Endometrial microvascular endothelial cells (primary cell): ENCODE data around the gene COL23A1. TPM values are rescaled to one million over a fixed set of nuclear protein-coding genes. Genes with fewer than 3 reads are reported as not detected.

Experiments used
- in situ Hi-C: cut with HindIII; loops from 2 replicates; pipeline ENCODE4 v1.10.0; 2017; ENCODE audit warnings: low sequenced_read_pairs, low pct_unique_long_range_greater_than_20kb; ENCODE audit errors: inconsistent ontology term
- total RNA-seq: library from RNA; depleted of rRNA; stranded (reverse); fragments of >200 nt; gene quantifications from one replicate; pipeline ENCODE4 v1.2.3, GENCODE V29; 2015; ENCODE audit errors: inconsistent ontology term

COL23A1 gene
- total RNA-seq, 1 donor from 2014 or later = not detected

DNA sequence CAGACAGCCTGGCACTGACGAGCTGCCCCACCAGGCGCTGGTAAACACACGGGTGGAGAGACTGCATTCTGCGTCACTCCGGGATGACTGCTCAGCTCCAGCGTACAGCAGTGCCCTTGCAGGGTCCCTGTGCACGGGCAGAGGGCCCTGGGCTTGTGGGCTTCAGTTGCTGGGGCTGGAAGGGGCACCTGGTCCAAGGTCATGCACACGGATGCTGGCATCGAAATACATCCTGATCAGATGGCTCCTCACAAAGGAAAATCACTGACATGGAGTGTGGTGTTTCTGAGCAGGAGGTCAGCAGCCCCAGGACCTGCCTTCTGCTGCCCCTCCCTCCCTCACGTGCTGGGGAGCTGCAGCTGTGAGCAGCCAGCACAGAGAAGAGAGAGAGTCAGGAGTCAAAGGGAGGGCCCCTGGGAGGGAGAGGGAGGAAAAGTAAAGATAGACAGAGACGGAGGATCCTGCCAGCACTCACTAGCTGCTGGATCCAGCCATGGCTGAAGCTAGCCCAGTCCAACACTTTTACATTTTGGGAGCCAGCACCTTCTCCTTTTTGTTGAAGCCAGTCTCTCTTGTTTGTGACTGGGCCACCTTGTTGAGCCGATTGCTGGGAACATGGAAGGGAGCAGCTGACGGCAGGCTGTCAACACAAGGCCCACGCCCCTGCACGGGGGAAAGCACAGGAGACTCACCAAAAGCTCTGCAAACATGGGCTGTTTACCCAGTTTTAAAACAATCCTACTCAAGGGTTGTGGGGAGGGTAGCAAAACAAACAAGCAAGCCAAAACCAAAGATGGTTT, 191.1 kb downstream of the COL23A1 start:
- in situ Hi-C loops = no loop called here

DNA sequence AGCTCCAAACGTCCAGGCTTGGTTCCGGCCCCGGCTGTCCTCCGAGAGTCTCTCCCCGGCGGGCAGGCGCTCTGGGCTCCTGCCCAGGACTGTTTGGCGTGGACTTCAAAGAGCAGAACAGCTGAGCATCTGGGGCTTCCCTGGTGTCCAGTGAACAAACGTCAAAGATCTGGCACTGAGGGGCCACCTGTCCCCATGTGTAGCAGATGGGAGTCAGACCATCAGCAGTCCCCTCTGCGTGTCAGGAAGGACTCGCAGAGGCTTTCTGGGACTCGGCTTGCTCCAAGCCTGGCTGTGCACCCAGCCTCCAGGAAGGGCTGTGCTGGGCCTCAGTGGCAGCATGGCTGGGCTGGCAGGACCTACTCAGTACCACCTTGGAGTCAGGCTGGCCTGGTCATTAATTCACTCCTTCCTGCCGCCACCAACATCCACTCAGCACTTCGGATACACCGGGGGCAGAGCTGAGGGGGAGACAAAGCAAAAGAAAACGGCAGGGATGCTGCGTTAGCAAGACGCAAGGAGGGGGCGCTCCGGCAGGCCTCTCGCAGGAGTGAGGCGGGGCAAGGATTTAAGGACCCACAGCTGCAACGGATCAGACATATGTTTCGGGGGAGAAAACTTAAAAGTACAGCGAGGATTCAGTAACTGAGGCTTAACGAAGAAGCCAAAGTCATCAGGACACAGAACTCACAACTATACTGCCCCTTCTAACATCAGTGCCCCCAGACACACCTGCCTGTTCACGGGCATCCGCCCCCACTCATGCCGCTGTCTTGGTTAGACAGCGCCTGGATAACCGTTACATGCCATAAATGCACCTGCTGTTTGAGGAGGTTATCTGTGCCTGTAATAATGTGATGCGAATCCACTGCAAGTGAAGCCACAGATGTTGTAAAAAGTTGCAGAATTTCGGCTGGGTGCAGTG, 193.1 kb downstream of the COL23A1 start:
- in situ Hi-C loops = no loop called here

DNA sequence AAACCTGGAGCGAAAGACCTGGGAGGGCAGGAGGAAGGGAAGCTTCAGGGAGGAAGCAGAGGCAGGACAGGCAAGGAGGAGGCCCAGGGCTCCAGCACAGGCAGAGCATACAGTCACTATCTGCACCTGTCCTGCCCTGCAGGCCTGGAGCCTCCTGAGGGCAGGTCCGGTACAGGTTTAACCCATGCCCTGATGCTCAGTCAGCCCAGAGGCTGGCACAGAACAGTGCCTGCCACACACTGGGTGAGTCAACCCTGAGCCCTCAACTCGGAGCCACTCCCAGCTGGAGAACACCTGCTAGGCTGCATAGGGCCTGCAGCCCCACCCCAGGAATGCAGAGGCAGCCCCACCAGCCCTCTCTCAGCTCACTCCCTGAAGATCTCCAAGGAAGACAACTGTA, 196.1 kb downstream of the COL23A1 start:
- in situ Hi-C loops = no loop called here

DNA sequence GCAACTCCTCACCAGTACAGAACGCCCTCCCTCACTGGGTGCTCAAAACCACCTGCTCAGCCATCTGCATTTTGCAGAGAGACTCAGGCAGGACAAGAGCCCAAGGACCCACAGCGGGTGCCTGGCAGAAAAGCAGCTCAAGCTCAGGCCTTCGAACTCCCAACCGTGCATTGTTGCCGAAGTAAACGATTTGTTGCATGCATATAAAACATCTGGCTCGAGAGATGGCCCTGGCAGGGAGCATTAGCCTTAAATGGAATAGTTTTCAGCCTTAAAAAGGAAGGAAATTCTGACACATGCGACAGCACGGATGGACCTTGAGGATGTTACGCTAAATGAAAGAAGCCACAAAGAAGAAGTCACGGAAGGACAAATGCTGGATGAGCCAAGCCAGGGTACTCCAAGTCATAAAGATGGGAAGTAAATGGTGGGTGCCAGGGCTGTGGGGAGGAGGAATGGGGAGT, 197.2 kb downstream of the COL23A1 start:
- in situ Hi-C loops = no loop called here

DNA sequence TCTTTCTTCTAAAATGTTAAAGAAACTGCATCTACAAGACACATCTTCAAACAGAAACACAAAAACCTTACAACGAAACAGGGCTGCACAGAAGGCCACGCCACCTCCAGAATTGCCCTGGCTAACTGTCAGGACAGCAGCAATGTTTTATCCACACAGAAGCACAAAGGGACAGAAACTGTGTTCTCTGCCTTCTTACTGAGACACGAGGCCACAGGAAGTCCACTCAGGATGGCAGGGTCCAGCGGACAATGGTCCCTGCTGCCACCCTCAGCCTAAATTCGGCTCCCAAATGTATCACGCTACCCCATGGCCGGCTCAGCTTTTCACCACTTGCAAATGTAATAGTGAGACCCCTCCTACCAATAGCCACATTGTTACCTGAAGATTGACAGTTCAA, 197.8 kb downstream of the COL23A1 start:
- in situ Hi-C loops = no loop called here

DNA sequence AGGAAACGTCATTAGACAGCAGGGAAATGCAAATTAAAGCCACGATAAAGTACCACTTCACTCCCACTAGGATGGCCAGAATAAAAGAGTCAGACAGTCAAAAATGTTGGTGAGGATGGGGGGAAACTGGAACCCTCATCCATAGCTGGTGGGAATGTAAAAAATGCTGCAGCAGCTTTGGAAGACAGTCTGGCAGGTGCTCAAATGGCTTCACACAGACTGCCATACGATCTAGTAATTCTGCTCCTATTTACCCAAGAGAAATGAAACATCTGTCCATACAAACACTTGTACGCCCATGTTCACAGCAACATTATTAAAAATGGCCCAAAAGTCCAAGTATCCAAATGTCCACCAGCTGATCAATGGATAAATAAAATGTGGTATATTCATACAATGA, 198.7 kb downstream of the COL23A1 start:
- in situ Hi-C loops = no loop called here

DNA sequence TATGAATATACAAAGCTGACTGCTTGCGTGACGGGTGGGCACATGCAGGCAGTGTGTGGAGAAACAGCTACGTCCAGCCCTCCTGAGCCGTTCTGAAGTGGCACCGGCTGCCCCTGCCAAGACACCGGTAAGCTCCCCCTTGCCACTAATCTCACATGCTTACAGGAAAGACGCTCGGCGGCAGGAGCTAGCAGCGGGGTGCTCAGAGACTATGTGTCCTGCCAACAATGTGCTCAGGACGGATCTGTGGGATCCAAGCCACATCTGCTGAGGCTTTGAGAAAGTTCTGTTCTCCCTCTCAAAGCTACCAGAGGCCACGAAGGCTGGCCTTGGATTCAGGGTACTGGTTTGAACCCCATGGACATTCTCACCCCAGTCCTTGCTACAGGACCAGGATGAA, 200.4 kb downstream of the COL23A1 start:
- in situ Hi-C loops = no loop called here

DNA sequence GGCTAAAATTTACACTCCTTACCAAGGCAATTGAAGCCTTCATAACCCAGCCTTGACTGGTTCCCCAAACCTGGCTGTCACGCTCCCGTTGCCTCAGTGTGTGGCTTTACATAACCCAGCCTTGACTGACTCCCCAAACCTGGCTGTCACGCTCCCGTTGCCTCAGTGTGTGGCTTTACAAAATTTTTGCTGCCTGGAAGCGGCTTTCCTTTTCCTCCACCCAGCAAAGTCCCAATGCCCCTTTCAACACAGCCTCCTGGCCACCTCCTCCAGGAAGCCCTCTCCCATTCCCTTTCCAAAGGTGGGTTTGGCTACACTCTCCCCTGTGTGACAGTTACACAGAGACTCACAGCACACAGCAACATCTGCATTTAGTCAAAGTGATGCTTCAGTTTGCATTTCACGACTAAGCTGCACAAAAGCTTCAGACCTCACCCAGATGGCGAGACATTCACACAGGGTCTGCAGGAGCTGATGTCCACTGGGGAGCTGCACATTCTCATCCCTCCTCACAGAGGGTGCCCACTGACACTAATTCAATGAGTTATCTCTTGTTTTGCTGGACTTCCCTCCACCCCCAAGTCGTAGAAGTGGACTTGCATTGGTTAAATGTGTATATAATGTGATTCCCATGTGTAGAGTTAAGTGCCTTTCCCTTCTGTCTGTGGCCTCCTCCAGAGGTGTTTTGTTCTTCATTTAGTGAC, 201.0 kb downstream of the COL23A1 start:
- in situ Hi-C loops = no loop called here

DNA sequence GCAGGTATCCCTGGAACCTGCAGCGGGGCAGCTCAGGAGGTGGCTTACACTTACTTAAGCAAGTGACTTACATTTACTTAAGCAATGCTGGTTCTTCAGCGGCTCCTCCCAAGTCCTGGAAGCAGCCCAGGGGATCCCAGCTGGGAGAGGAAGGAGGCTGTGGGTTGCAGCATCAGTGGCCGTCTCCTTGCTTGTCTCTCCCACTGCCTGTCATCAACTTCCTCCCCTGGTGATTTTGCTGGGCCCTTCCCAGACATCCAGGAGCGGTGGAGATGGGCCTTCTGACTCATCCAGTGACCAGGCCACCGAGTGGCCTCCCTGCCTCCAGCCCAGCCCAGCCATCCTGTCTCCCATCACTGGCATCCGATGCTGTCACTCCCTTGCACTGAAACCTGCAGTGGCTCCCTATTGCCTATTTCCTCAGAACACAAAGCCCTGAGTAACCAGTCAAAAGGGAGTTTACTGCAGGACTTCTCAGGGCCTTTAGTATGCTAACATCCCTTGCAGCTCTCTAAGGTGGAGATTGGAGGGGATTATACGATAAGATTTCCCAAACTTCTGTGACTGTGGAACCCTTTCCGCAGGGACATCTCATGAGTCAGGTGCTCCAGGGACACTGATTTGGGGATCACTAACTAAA, 201.7 kb downstream of the COL23A1 start:
- in situ Hi-C loops = no loop called here

DNA sequence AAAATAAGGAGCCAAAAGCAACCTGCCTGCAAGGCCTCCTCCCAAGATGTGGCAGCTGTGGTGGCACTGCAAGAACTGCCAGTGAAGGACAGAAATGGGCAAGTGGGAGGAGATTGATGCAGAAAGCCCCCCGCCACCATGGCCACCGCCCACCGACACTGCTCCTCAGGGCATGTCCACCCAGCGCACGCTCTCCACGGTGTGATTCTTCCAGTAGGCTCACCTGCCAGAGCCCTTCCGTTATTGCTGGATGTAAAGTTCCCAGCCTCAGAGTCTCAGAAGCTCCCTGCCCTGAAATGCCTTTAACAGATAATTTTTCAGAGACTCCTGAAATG, 202.4 kb downstream of the COL23A1 start:
- in situ Hi-C loops = no loop called here

DNA sequence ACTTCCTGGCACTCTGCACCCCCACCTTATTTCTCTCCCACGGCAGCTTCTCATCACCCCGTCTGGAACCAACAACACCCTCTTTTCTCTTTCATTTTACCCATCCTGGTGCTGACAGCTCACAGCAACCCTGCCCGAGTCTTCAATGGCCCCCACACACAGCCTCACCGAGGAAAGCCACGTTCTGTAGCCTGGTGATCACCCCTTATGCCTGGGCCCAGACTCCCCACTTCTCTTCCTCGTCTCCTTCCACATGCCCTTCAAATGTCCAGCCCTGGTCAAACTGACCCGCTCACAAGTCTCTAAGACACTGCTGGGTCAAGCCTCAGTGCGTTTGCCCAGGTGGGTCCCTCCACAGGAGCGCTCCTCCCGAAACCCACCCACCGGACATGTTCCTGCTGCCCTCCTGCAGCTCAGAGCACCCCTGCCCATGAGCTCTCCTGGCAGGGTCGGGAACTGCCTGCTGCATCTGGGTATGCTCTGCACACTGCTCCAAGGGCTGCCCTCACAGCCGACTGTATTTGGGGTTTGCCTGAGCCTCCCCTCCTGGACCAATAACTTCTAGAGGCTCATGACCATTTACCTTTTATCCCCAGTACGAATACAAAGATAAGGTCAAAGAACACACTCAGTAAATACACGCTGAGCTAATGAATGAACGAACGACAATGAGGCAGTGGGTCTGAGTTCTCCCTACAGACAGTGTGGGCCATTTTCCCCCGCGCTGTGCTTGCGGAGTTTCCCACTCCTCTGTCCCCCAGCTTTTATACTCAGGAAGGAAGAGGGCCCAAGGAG, 202.9 kb downstream of the COL23A1 start:
- in situ Hi-C loops = no loop called here

DNA sequence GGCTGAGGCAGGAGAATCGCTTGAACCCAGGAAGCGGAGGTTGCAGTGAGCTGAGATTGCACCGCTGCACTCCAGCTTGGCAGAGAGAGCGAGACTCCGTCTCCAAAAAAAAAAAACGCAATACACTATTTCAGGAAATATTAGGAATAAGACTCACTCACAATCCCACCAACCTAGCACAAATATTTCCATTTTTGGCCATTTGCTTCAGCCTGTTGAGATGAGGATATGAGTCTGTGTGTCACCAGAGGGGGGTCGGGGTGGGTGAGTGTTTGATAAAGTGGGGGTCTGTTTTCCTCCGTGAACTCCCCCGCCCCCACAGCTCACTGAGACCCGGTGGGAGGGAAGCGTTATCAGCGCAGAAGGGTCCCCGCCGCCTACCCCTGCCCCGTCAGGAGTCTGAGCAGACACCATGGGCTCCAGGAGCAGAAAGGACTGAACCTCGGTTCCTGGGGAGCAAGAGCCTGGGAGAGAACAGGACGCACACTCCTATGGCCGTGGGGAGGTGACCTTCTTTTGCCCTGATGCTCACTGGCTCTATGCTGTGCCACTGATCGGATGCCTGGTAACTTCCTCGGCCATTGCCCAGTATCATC, 203.8 kb downstream of the COL23A1 start:
- in situ Hi-C loops = no loop called here

DNA sequence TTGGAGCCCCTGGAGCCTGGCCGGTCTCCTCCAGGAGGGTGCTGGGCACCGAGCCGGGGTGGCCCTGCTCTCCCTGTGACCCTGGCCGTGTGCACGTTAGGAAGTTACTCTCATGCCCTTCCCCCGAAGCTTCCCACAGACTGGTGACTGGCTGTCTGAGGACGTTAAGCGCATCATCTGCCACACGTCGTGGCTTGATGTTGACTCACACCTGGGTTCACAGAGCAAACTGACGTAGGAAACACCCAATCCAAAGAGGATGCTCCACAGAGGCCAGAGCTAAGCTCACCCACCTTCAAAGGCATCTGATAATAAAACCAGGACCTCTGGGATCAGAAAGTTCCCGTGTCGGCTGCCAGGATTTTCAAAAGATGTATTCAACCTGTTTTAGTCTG, 204.7 kb downstream of the COL23A1 start:
- in situ Hi-C loops = no loop called here

DNA sequence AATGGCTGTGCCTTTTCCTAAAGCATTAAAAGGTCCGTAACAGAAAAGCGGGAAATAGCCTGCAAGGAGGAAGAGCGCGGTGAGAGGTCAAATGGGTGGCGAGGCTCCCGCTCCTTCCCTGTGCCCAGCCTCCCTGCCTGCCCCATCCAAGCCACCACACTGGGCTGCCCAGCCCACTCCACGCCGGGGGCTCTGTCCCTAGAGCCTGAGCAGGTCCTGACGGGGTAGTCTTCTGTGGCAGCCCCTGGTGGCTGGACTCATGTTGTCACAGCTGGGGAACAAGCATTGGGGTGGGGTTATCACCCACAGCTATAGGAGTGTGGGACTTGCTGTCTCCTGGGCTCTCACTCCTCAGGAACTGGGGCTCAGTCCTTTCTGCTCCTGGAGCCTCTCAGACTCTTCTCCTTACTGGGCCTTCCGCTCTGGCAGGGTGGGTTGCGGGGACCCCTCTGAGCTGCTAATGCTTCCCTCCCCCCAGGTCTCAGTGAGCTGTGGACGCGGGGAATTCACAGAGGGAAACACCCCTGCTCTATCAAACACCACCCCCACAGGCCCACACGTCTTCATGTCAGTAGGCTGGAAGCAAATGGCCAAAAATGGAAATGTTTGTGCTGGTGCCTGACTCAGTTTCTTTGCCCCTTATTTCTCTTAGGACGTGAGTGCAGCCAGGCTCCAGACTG, 205.2 kb downstream of the COL23A1 start:
- in situ Hi-C loops = no loop called here

DNA sequence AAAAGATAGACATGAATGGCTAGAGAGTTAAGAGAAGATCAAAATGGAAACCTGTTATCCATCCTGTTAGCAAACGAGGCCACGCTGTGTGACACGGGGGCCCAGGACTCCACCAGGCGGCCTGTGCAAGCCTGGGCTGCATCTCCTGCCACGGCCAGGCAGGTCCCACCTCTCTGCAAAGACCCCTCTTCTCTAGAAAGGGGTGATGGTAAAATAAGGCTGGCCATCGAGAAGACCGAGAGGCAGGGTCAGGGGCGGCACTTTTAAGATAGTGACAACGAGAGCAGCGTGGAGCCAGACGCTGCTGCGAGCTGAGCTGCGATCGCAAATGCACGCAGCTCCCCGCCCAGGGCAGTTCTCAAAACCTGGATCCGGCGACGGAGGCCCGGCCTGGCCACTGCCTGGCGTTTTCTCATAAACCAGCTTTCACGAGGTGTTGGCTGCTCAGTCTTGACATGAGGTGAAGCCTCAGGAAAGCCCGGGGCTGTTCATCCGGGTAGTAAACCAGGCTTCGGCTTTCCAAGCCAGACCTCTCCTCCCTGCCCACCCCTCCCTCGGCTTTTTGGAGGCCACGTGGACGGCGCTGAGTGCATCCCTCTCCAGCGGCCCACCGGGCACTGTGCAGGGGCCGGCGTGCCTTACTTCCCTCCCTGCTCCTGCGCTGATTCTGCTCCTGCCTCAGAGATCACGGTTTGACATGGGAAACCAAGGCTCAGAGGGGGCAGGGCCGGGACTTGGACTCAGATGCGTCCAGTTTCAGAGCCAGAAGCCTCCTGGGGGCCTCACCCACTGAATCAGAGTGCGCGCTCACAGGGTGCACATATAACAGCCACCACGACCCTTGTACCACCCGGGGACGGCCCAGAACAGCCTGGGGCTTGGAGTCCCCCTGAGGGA, 206.0 kb downstream of the COL23A1 start:
- in situ Hi-C loops = no loop called here

DNA sequence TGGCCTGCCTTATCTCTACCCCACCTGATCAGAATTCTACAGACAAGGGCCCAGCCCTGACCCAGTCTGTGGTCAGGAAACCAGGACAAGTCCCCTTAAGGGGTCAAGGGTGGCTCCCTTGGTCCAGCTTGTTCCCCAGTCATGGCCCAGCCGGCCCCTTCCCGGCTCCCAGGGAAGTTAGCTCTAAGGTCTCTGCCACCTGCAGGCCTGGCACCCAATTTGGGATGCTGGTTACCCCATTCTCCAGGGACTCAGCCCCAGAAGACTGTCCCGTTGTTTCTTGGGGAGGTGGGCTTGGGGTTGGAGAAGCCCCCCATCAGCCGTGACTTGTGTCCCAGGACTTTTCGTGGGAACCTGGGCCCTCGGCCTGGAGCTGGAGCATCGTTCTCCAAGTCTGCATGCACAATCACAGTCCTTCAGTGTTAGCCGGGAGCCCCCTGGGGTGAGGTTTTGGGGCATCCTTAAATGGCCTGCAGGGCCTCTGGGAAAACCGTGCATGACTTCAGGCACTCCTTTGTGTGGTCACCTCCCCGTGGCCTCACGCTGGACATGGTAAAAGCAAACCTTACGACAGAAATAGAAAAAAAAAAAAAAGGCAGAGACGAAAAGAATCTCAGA, 206.8 kb downstream of the COL23A1 start:
- in situ Hi-C loops = no loop called here
